Endothelial cell of umbilical vein (primary cell): ENCODE measurements around the gene SULT1A2. TPM values are rescaled to one million over a fixed set of nuclear protein-coding genes. Genes with fewer than 3 reads are reported as not detected.

Experiments
- BruUV-seq: library from RNA; stranded (reverse); fragments of 400-500 nt; replicated peaks from 2 replicates; lab custom pipeline; 2021; lab: Mats Ljungman, UMichigan
- CTCF ChIA-PET: fragments of 300-600, 350-600 bp; sonication (Branson Sonifier 250); formaldehyde crosslinking; loops from one replicate; lab custom pipeline; 2021; ENCODE audit warnings: antibody characterized with exemption, inconsistent platforms; lab: Charles Lee
- POLR2A ChIA-PET: fragments of 300-600, 350-600 bp; sonication (Branson Sonifier 250); formaldehyde crosslinking; loops from one replicate; lab custom pipeline; 2021; ENCODE audit warnings: antibody characterized with exemption, inconsistent platforms; lab: Charles Lee
- DNase-seq: peaks from one replicate; pipeline ENCODE4 v3.0.0-alpha.2; 2011; ENCODE audit warnings: low read depth, low spot score
- FAIRE-seq: peaks from 2 replicates; lab custom pipeline; 2011; peaks lifted over from hg19 to GRCh38; lab: Jason Lieb, UNC
- H2AFZ ChIP-seq: 2 replicates; pipeline ENCODE4 v1.6.0; 2012; ENCODE audit warnings: low read depth, low read length, control low read depth, inconsistent platforms
- H3K27ac ChIP-seq: 2 replicates; pipeline ENCODE4 v1.5.1; 2011; ENCODE audit warnings: low read depth, mild to moderate bottlenecking, control low read depth, low read length, moderate library complexity; ENCODE audit not compliant: insufficient read depth
- H3K27me3 ChIP-seq, 2 experiments: 2 replicates each; pipeline versions ENCODE4 v1.6.0 to v1.6.1; 2011; ENCODE audit warnings: low read length in 2 of 2, mixed read lengths in 1 of 2; ENCODE audit not compliant: control insufficient read depth in 2 of 2, insufficient read depth in 2 of 2
- H3K36me3 ChIP-seq, 2 experiments: 2 replicates in 1 of 2; 3 replicates in 1 of 2; pipeline ENCODE4 v1.5.1; 2011; ENCODE audit warnings: low read length in 2 of 2, mild to moderate bottlenecking in 1 of 2, moderate library complexity in 1 of 2; ENCODE audit not compliant: control insufficient read depth in 2 of 2, insufficient read depth in 2 of 2; ENCODE audit errors: extremely low read depth in 1 of 2
- H3K4me1 ChIP-seq: 3 replicates; pipeline ENCODE4 v1.5.1; 2011; ENCODE audit warnings: mild to moderate bottlenecking, low read length; ENCODE audit not compliant: control insufficient read depth, insufficient read depth; ENCODE audit errors: extremely low read depth
- H3K4me2 ChIP-seq: 2 replicates; pipeline ENCODE4 v1.6.1; 2011; ENCODE audit warnings: low read length, control low read depth, mixed read lengths; ENCODE audit not compliant: insufficient read depth
- H3K4me3 ChIP-seq, 3 experiments: fragments of 200-600 bp in 1 of 3; sonication (generic), shearing (Covaris generic) in 1 of 3; replicated peaks in 1 of 3; 2 replicates each; pipeline ENCODE4 v1.5.1; 2011 to 2016; ENCODE audit warnings: control low read depth in 3 of 3, low read length in 3 of 3, mild to moderate bottlenecking in 2 of 3, inconsistent platforms in 1 of 3, low read depth in 1 of 3, moderate library complexity in 1 of 3; ENCODE audit not compliant: insufficient read depth in 1 of 3
- H3K79me2 ChIP-seq: 2 replicates; pipeline ENCODE4 v1.6.0; 2012; ENCODE audit warnings: low read length, inconsistent platforms; ENCODE audit not compliant: control insufficient read depth, insufficient read depth
- H3K9ac ChIP-seq: replicated peaks from 2 replicates; pipeline ENCODE3; 2011; ENCODE audit warnings: low read length, control low read depth; ENCODE audit not compliant: insufficient read depth; ENCODE audit errors: extremely low read depth
- H3K9me1 ChIP-seq: replicated peaks from 3 replicates; pipeline ENCODE4 v1.6.0; 2011; ENCODE audit warnings: mild to moderate bottlenecking, low read length; ENCODE audit not compliant: control insufficient read depth, insufficient read depth; ENCODE audit errors: extremely low read depth
- H3K9me3 ChIP-seq: replicated peaks from 2 replicates; pipeline ENCODE4 v1.5.1; 2012; ENCODE audit warnings: low read length, inconsistent platforms; ENCODE audit not compliant: control insufficient read depth, insufficient read depth
- H4K20me1 ChIP-seq: replicated peaks from 2 replicates; pipeline ENCODE3; 2011; ENCODE audit warnings: mild to moderate bottlenecking, low read length; ENCODE audit not compliant: control insufficient read depth, insufficient read depth; ENCODE audit errors: extremely low read depth
- FOS ChIP-seq: IDR thresholded peaks from 2 replicates; pipeline ENCODE4 v1.6.1; 2011; ENCODE audit warnings: mild to moderate bottlenecking, low read length, moderate library complexity, borderline replicate concordance; ENCODE audit not compliant: insufficient read depth
- GATA2 ChIP-seq: IDR thresholded peaks from 2 replicates; pipeline ENCODE4 v1.7.0; 2011; ENCODE audit warnings: low read depth, mild to moderate bottlenecking, moderate library complexity, mixed read lengths, low read length; ENCODE audit not compliant: insufficient read length, insufficient read depth
- JUN ChIP-seq: IDR thresholded peaks from 2 replicates; pipeline ENCODE4 v1.6.1; 2011; ENCODE audit warnings: borderline replicate concordance, low read depth; ENCODE audit not compliant: insufficient read length, insufficient read depth
- MAX ChIP-seq: IDR thresholded peaks from 2 replicates; pipeline ENCODE4 v1.6.1; 2011; ENCODE audit not compliant: insufficient read depth, insufficient read length
- POLR2A ChIP-seq: IDR thresholded peaks from 2 replicates; pipeline ENCODE4 v1.6.1; 2012; ENCODE audit warnings: low read depth, mild to moderate bottlenecking, control low read depth, low read length
- POLR2AphosphoS5 ChIP-seq: IDR thresholded peaks from 2 replicates; pipeline ENCODE4 v1.6.1; 2012; ENCODE audit warnings: low read depth, mild to moderate bottlenecking, control low read depth, low read length, moderate library complexity; ENCODE audit not compliant: insufficient read depth
- dilution Hi-C: fragments of 300-500 bp; cut with MboI; formaldehyde crosslinking; loops from one replicate; pipeline ENCODE4 v1.15.0; 2019; ENCODE audit warnings: low sequenced_read_pairs; ENCODE audit not compliant: extremely low pct_ligation_motif_present
- intact Hi-C: fragments of 100-400 bp; cut with micrococcal nuclease; formaldehyde crosslinking; loops from one replicate; pipeline ENCODE4 v1.10.0; 2022
- polyA plus RNA-seq, 4 experiments: library from polyadenylated mRNA; depleted of rRNA in 3 of 4; stranded (reverse) in 3 of 4; unstranded in 1 of 4; fragments of >200 nt; gene quantifications; 2 replicates each; pipeline versions ENCODE4 v1.2.1 to v1.2.3, GENCODE V29; 2011 to 2012; ENCODE audit warnings: missing spikeins in 1 of 4
- total RNA-seq: library from RNA; stranded (reverse); gene quantifications from 2 replicates; pipeline ENCODE4 v1.2.3, GENCODE V29; 2021

Gene SULT1A2
- total and polyA plus RNA-seq, 2 donors (not counting 3 experiments of a cell fraction or from before 2014, with no cell fraction given) = not detected

- ChIA-PET CTCF (no interaction called here), POLR2A (no interaction called here)
- Histone ChIP-seq H3K4me3 (no peak overlapping the region), H3K4me1 (no peaks in the 10 kb centered on the region), H3K4me2 (no peak overlapping the region), H3K9me1 (no peaks in the 10 kb centered on the region), H3K27ac (no peak overlapping the region), H3K79me2 (no peaks in the 10 kb centered on the region), H3K27me3 (no peaks in the 10 kb centered on the region), H2AFZ (no peak overlapping the region), H3K36me3 (peaks cover 0 to 5% of the 10 kb centered on the region in 2 experiments), H3K9ac (no peak overlapping the region), H4K20me1 (no peaks in the 10 kb centered on the region), H3K9me3 (no peaks in the 10 kb centered on the region)
- no TSS peak for BruUV-seq
- TF ChIP-seq MAX (no peak), FOS (no peak), GATA2 (no peak)
- intact Hi-C loops (no loop called here), dilution Hi-C loops (no loop called here)
- no peak for DNase-seq
- FAIRE-seq = no peak
Measured at GRCh38 chr16:28580726-28581315, 16.0 kb downstream of the SULT1A2 start.

GRCh38 chr16:28575446-28576109 is 21.3 kb downstream of the SULT1A2 start:
- intact Hi-C loops = loop anchor here (10.0 kb wide), 1 partner anchor 59 kb away; the partner anchor contains the start of gene NPIPB8
- FAIRE-seq = no peak
- Histone ChIP-seq H3K79me2 (no peaks in the 10 kb centered on the region), H2AFZ (no peak overlapping the region), H3K4me1 (no peaks in the 10 kb centered on the region), H3K36me3 (no peaks in the 10 kb centered on the region), H4K20me1 (no peaks in the 10 kb centered on the region), H3K9ac (no peak overlapping the region), H3K9me1 (no peaks in the 10 kb centered on the region), H3K4me3 (no peak overlapping the region), H3K9me3 (no peaks in the 10 kb centered on the region), H3K27ac (no peak overlapping the region), H3K4me2 (no peak overlapping the region), H3K27me3 (no peaks in the 10 kb centered on the region)
- TF ChIP-seq POLR2AphosphoS5 (no peak), JUN (no peak), GATA2 (no peak), FOS (no peak), POLR2A (no peak), MAX (no peak)
- POLR2A ChIA-PET = no interaction called here
- dilution Hi-C loops = no loop called here
- BruUV-seq = no TSS peak
- CTCF ChIA-PET = no interaction called here
- no peak for DNase-seq
